Hematopoietic multipotent progenitor cell (in vitro differentiated cells): ENCODE results near the gene HEATR9. TPM values are rescaled to one million over a fixed set of nuclear protein-coding genes. Genes with fewer than 3 reads are reported as not detected.

Experiments
- DNase-seq, 3 donors: peaks; one replicate each; pipeline ENCODE4 v3.0.0-alpha.2; 2011 to 2015; ENCODE audit warnings: low read depth in 2 of 3, low spot score in 2 of 3
- small RNA-seq: library from RNA; depleted of rRNA; stranded (forward); fragments of <200 nt; gene quantifications from one replicate; pipeline ENCODE3, GENCODE V24; 2012
- total RNA-seq: library from RNA; depleted of rRNA; stranded (reverse); fragments of >200 nt; gene quantifications from one replicate; pipeline ENCODE4 v1.2.3, GENCODE V29; 2012

The HEATR9 gene
- total RNA-seq, 1 donor, result not detected

- DNase-seq, result no peak
These were observed 56.2 kb downstream of the HEATR9 start for GRCh38 chr17:35812456-35812855.

GRCh38 chr17:35811759-35812158, 56.9 kb downstream of the HEATR9 start:
- no peak for DNase-seq

- no peak for DNase-seq
These were observed 58.7 kb downstream of the HEATR9 start for GRCh38 chr17:35809855-35810461.

GRCh38 chr17:35808962-35809854, 59.5 kb downstream of the HEATR9 start, which contains the start of gene TAF15:
TSS of gene TAF15 (plus strand) at chr17:35809484. CDS start at chr17:35809570, 86 bp downstream.
- peak; percentile 84 to 99 (median 98) for DNase-seq

- no peak for DNase-seq
These were observed 60.3 kb downstream of the HEATR9 start for GRCh38 chr17:35808240-35808961.

GRCh38 chr17:35807371-35808144, 61.1 kb downstream of the HEATR9 start:
- DNase-seq, result no peak

Small RNA genes within 50 kb of the gene (small RNA-seq; reads per million reads assigned to genes)
- gene RF00100, result 171 reads per million, percentile 98 among the genes with 10 or more reads in this experiment

Other genes starting within 250 kb of the HEATR9 start
- gene RASL10B, start 137.3 kb downstream of the HEATR9 start, total RNA-seq, result 2.2 TPM
- 0.54 TPM for gene GAS2L2, start 115.7 kb downstream of the HEATR9 start, total RNA-seq
- gene C17orf50, start 108.0 kb downstream of the HEATR9 start, total RNA-seq, result 0.27 TPM
- 33.4 TPM for gene MMP28, start 73.2 kb downstream of the HEATR9 start, total RNA-seq
- 61.4 TPM for gene TAF15, start 59.4 kb downstream of the HEATR9 start, total RNA-seq
- 1.3 TPM for gene CCL5, start 11.5 kb upstream of the HEATR9 start, total RNA-seq
- 0.54 TPM for gene RDM1, start 61.9 kb upstream of the HEATR9 start, total RNA-seq
- not detected for gene LYZL6, start 74.8 kb upstream of the HEATR9 start, total RNA-seq
- gene CCL16, start 112.6 kb upstream of the HEATR9 start, total RNA-seq, result not detected
- not detected for gene CCL14, start 117.8 kb upstream of the HEATR9 start, total RNA-seq
- not detected for gene CCL15, start 132.7 kb upstream of the HEATR9 start, total RNA-seq
- gene CCL23, start 149.1 kb upstream of the HEATR9 start, total RNA-seq, result 0.81 TPM
- gene CCL18, start 195.4 kb upstream of the HEATR9 start, total RNA-seq, result not detected
- gene CCL3, start 221.3 kb upstream of the HEATR9 start, total RNA-seq, result 1.6 TPM
- gene CCL4, start 234.9 kb upstream of the HEATR9 start, total RNA-seq, result 1.6 TPM